H9 (cell line): Measurements from ENCODE around the gene FAM53A. TPM values are rescaled to one million over a fixed set of nuclear protein-coding genes. Genes with fewer than 3 reads are reported as not detected.

Experiments used
- DNase-seq: peaks from one replicate; pipeline ENCODE4 v3.0.0-alpha.2; 2017
- H2AFZ ChIP-seq: one replicate; pipeline ENCODE4 v1.6.1; 2013; ENCODE audit warnings: mild to moderate bottlenecking, low read length, control low read depth, moderate library complexity
- H2AK5ac ChIP-seq: 2 replicates; pipeline ENCODE4 v1.6.1; 2013; ENCODE audit warnings: low read length, control low read depth, mixed read lengths; ENCODE audit not compliant: insufficient read length
- H2BK120ac ChIP-seq: one replicate; pipeline ENCODE4 v1.6.1; 2013; ENCODE audit warnings: low read depth, mild to moderate bottlenecking, low read length, control low read depth, inconsistent platforms; ENCODE audit not compliant: poor library complexity, severe bottlenecking
- H2BK12ac ChIP-seq: 2 replicates; pipeline ENCODE4 v1.6.1; 2013; ENCODE audit warnings: low read length, control low read depth, mixed read lengths, low read depth; ENCODE audit not compliant: insufficient read length
- H2BK15ac ChIP-seq: 2 replicates; pipeline ENCODE4 v1.6.1; 2013; ENCODE audit warnings: low read depth, low read length, control low read depth
- H2BK20ac ChIP-seq: one replicate; pipeline ENCODE4 v1.6.1; 2013; ENCODE audit warnings: low read depth, mild to moderate bottlenecking, low read length, control low read depth, inconsistent platforms; ENCODE audit not compliant: poor library complexity, severe bottlenecking
- H2BK5ac ChIP-seq: 2 replicates; pipeline ENCODE4 v1.6.1; 2013; ENCODE audit warnings: low read length, control low read depth, mixed read lengths; ENCODE audit not compliant: insufficient read length
- H3K14ac ChIP-seq: 2 replicates; pipeline ENCODE4 v1.6.1; 2013; ENCODE audit warnings: low read length, control low read depth; ENCODE audit not compliant: insufficient read depth
- H3K18ac ChIP-seq: 2 replicates; pipeline ENCODE4 v1.6.1; 2013; ENCODE audit warnings: low read depth, mild to moderate bottlenecking, mixed read lengths, low read length, control low read depth; ENCODE audit not compliant: insufficient read length
- H3K23ac ChIP-seq: 2 replicates; pipeline ENCODE4 v1.6.1; 2013; ENCODE audit warnings: low read length, control low read depth, mixed read lengths, low read depth; ENCODE audit not compliant: insufficient read length
- H3K23me2 ChIP-seq: 2 replicates; pipeline ENCODE4 v1.6.1; 2013; ENCODE audit warnings: low read depth, mild to moderate bottlenecking, mixed read lengths, low read length, control low read depth; ENCODE audit not compliant: insufficient read length, poor library complexity, severe bottlenecking
- H3K27ac ChIP-seq: 2 replicates; pipeline ENCODE4 v1.5.1; 2013; ENCODE audit warnings: low read length, control low read depth, mixed read lengths, low read depth; ENCODE audit not compliant: insufficient read length
- H3K27me3 ChIP-seq: 2 replicates; pipeline ENCODE4 v1.6.1; 2013; ENCODE audit warnings: low read length, control low read depth, inconsistent platforms; ENCODE audit not compliant: insufficient read depth
- H3K4ac ChIP-seq: 2 replicates; pipeline ENCODE4 v1.6.1; 2013; ENCODE audit warnings: low read depth, mild to moderate bottlenecking, control low read depth, inconsistent platforms, low read length, moderate library complexity
- H3K4me1 ChIP-seq: 2 replicates; pipeline ENCODE4 v1.6.1; 2013; ENCODE audit warnings: low read length, control low read depth, inconsistent platforms; ENCODE audit not compliant: insufficient read depth
- H3K4me2 ChIP-seq: 2 replicates; pipeline ENCODE4 v1.6.1; 2013; ENCODE audit warnings: low read length, control low read depth, mixed read lengths; ENCODE audit not compliant: insufficient read length, insufficient read depth
- H3K56ac ChIP-seq: 2 replicates; pipeline ENCODE4 v1.6.1; 2013; ENCODE audit warnings: low read depth, mild to moderate bottlenecking, mixed read lengths, low read length, control low read depth; ENCODE audit not compliant: insufficient read length
- H3K79me1 ChIP-seq: 2 replicates; pipeline ENCODE4 v1.6.1; 2013; ENCODE audit warnings: low read depth, mild to moderate bottlenecking, moderate library complexity, low read length, control low read depth, inconsistent platforms; ENCODE audit not compliant: insufficient read depth, poor library complexity, severe bottlenecking
- H3K79me2 ChIP-seq: 2 replicates; pipeline ENCODE4 v1.6.1; 2013; ENCODE audit warnings: low read length, control low read depth, inconsistent platforms; ENCODE audit not compliant: insufficient read depth
- H3K9ac ChIP-seq: 2 replicates; pipeline ENCODE4 v1.6.1; 2013; ENCODE audit warnings: low read length, control low read depth, mixed read lengths; ENCODE audit not compliant: insufficient read length; ENCODE audit errors: extremely low read depth
- H3K9me3 ChIP-seq: one replicate; pipeline ENCODE4 v1.6.1; 2013; ENCODE audit warnings: low read depth, low read length, inconsistent platforms; ENCODE audit not compliant: control insufficient read depth
- H3T11ph ChIP-seq: one replicate; pipeline ENCODE4 v1.6.1; 2013; ENCODE audit warnings: mild to moderate bottlenecking, low read length, control low read depth, inconsistent platforms
- H4K20me1 ChIP-seq: one replicate; pipeline ENCODE4 v1.6.1; 2013; ENCODE audit not compliant: control insufficient read depth, insufficient read length, insufficient read depth
- H4K5ac ChIP-seq: 2 replicates; pipeline ENCODE4 v1.6.1; 2013; ENCODE audit warnings: low read depth, mild to moderate bottlenecking, mixed read lengths, low read length, control low read depth; ENCODE audit not compliant: insufficient read length
- H4K8ac ChIP-seq: replicated peaks from 2 replicates; pipeline ENCODE4 v1.6.1; 2013; ENCODE audit warnings: low read length, control low read depth, mixed read lengths, low read depth; ENCODE audit not compliant: insufficient read length
- H4K91ac ChIP-seq: 2 replicates; pipeline ENCODE4 v1.6.1; 2013; ENCODE audit warnings: low read depth, mild to moderate bottlenecking, moderate library complexity, mixed read lengths, low read length, control low read depth; ENCODE audit not compliant: insufficient read length
- H3K27ac Mint-ChIP-seq, 3 experiments: 2 replicates in 2 of 3; 3 replicates in 1 of 3; pipeline ENCODE4 v1.8.0; 2020 to 2021; ENCODE audit warnings: mixed read lengths in 3 of 3, mild to moderate bottlenecking in 1 of 3, moderate library complexity in 1 of 3
- H3K27me3 Mint-ChIP-seq: 2 replicates; pipeline ENCODE4 v1.8.0; 2021; ENCODE audit warnings: low read depth, mild to moderate bottlenecking, moderate library complexity, mixed read lengths
- H3K36me3 Mint-ChIP-seq, 3 experiments: 2 replicates in 2 of 3; 3 replicates in 1 of 3; pipeline ENCODE4 v1.8.0; 2020 to 2021; ENCODE audit warnings: low read depth in 3 of 3, mixed read lengths in 3 of 3; ENCODE audit not compliant: insufficient read depth in 1 of 3
- H3K4me1 Mint-ChIP-seq, 2 experiments: 2 replicates each; pipeline ENCODE4 v1.8.0; 2020; ENCODE audit warnings: mixed read lengths in 2 of 2
- H3K4me3 Mint-ChIP-seq, 2 experiments: 2 replicates in 1 of 2; 3 replicates in 1 of 2; pipeline ENCODE4 v1.8.0; 2020 to 2021; ENCODE audit warnings: mild to moderate bottlenecking in 2 of 2, mixed read lengths in 2 of 2, moderate library complexity in 1 of 2
- H3K9me3 Mint-ChIP-seq, 2 experiments: 2 replicates in 1 of 2; 3 replicates in 1 of 2; pipeline ENCODE4 v1.8.0; 2020; ENCODE audit warnings: mild to moderate bottlenecking in 2 of 2, mixed read lengths in 2 of 2, moderate library complexity in 1 of 2
- WGBS: extraction: QIAGEN DNeasy Blood & Tissue Kit; methylation state at CpG from one replicate; pipeline ENCODE4 v1.1.7; 2013; ENCODE audit warnings: missing lambda C conversion rate, low lambda C conversion rate, mixed read lengths; ENCODE audit not compliant: insufficient read length; ENCODE audit errors: extremely low coverage; 5-methylcytosine and 5-hydroxymethylcytosine counted together
- total RNA-seq: library from RNA; stranded (reverse); gene quantifications from 2 replicates; pipeline ENCODE4 v1.2.1, GENCODE V29; 2021
- TF ChIP-seq, protein P1 (sequence below): fragments of 200-600 bp; sonication (generic); conservative IDR thresholded peaks from 3 replicates; pipeline ENCODE4 v1.8.0; 2021; ENCODE audit warnings: antibody characterized with exemption, mild to moderate bottlenecking

FAM53A gene
- total RNA-seq, 1 experiment from 2014 or later, result 2.4 TPM

DNA sequence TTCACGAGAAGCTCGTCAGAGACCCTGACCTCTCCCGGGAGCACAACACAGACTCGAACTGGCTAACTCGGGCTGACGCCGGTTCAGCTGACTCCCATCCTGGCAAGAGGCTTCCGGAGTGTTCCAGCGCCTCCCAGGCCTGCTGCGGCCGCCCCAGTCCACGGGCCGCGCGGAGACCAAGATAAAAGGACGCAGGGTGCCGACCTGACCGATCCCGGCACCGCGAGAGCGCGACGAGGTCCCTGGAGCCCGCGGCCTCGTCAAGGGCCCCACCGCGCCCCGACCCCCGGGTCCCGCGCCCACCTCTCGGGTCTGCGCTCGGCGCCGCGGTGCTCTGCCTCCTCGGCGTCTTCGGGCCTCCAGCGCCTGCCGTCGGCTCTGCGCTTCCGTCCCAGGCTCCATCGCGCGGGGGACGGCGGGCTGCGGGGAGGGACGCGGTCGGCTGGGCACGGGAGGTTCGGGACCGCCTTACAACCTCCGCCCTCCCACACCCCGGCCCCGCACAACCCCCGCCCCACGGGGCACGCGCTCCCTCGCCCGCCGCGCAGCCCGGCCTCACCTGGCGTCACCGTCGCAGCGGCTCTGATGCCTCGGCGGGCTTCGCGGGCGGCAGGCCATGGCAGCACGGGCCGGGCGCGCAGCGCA is 27.6 kb upstream of the FAM53A start:
- no peak overlapping the region for H2BK120ac ChIP-seq
- peaks cover 4% of the 10 kb centered on the region; the same call in 1 of the 2 replicates for H3K79me2 ChIP-seq
- DNase-seq, result peak; percentile 48
- no peak overlapping the region for H3T11ph ChIP-seq
- Mint-ChIP-seq H3K27me3 (no peaks in the 10 kb centered on the region; the same call in 1 of the 2 replicates), H3K4me3 (peak overlapping the region; percentile 85 to 86), H3K4me1 (peaks cover 27 to 31% of the 10 kb centered on the region in 2 experiments), H3K9me3 (peaks cover 0 to 3% of the 10 kb centered on the region in 2 experiments; a peak in 1 of 5 replicates), H3K27ac (peak overlapping the region in 2 of 3 experiments; percentile 49 to 68; a peak in 2 of 7 replicates), H3K36me3 (peaks cover 14 to 36% (median 27%) of the 10 kb centered on the region in 3 experiments)
- no CpG with 5 or more reads among the region's 85 CpGs for WGBS
- no peaks in the 10 kb centered on the region for H3K9me3 ChIP-seq
- no peak overlapping the region for H3K27ac ChIP-seq
- peak overlapping the region; percentile 57 for H3K4me2 ChIP-seq
- H3K23me2 ChIP-seq, result peaks cover 11% of the 10 kb centered on the region
- no peak overlapping the region for H4K5ac ChIP-seq
- H2BK20ac ChIP-seq, result no peak overlapping the region
- H2BK15ac ChIP-seq, result no peak overlapping the region
- peak overlapping the region; percentile 5 for H3K18ac ChIP-seq
- no peak overlapping the region for H3K56ac ChIP-seq
- TF ChIP-seq, protein P1, sequence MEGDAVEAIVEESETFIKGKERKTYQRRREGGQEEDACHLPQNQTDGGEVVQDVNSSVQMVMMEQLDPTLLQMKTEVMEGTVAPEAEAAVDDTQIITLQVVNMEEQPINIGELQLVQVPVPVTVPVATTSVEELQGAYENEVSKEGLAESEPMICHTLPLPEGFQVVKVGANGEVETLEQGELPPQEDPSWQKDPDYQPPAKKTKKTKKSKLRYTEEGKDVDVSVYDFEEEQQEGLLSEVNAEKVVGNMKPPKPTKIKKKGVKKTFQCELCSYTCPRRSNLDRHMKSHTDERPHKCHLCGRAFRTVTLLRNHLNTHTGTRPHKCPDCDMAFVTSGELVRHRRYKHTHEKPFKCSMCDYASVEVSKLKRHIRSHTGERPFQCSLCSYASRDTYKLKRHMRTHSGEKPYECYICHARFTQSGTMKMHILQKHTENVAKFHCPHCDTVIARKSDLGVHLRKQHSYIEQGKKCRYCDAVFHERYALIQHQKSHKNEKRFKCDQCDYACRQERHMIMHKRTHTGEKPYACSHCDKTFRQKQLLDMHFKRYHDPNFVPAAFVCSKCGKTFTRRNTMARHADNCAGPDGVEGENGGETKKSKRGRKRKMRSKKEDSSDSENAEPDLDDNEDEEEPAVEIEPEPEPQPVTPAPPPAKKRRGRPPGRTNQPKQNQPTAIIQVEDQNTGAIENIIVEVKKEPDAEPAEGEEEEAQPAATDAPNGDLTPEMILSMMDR, result no peak
- H3K27me3 ChIP-seq, result no peaks in the 10 kb centered on the region
- peak overlapping the region; percentile 42; the same call in 1 of the 2 replicates for H3K14ac ChIP-seq
- no peak overlapping the region for H2BK5ac ChIP-seq
- H3K79me1 ChIP-seq, result peaks cover 3% of the 10 kb centered on the region
- H3K4me1 ChIP-seq, result no peaks in the 10 kb centered on the region
- no peak overlapping the region for H2AK5ac ChIP-seq
- peaks cover 2% of the 10 kb centered on the region for H4K20me1 ChIP-seq
- H2BK12ac ChIP-seq, result no peak overlapping the region
- no peak overlapping the region for H4K8ac ChIP-seq
- H3K4ac ChIP-seq, result no peak overlapping the region
- no peak overlapping the region for H4K91ac ChIP-seq
- no peak overlapping the region for H2AFZ ChIP-seq
- H3K23ac ChIP-seq, result no peak overlapping the region
- H3K9ac ChIP-seq, result peak overlapping the region; percentile 72
